Ishikawa (cell line): ENCODE results near the gene GDF10.

ENCODE experiments used
- NFIC ChIP-seq: IDR thresholded peaks from 2 replicates; pipeline ENCODE4 v1.6.1; 2012
- REST ChIP-seq: IDR thresholded peaks from 2 replicates; pipeline ENCODE4 v1.6.1; 2012; ENCODE audit warnings: low read depth, mild to moderate bottlenecking
- TF ChIP-seq, protein P1 (sequence below): IDR thresholded peaks from 2 replicates; pipeline ENCODE4 v1.6.1; 2012

GRCh38 chr10:47311193-47311931 lies 11.4 kb downstream of the GDF10 start:
- TF ChIP-seq, protein P1, sequence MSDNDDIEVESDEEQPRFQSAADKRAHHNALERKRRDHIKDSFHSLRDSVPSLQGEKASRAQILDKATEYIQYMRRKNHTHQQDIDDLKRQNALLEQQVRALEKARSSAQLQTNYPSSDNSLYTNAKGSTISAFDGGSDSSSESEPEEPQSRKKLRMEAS, result no peak
- TF ChIP-seq NFIC, result no peak
- no peak for TF ChIP-seq REST
